Activated gamma-delta T cell (primary cell): ENCODE data around the gene ANKS1A.

ENCODE experiments used
- DNase-seq: peaks from one replicate; lab custom pipeline; 2025; lab: John Stamatoyannopoulos, UW

ANKS1A gene

GRCh38 chr6:35054106-35054742, 165.2 kb downstream of the ANKS1A start:
- DNase-seq: no peak

DNA sequence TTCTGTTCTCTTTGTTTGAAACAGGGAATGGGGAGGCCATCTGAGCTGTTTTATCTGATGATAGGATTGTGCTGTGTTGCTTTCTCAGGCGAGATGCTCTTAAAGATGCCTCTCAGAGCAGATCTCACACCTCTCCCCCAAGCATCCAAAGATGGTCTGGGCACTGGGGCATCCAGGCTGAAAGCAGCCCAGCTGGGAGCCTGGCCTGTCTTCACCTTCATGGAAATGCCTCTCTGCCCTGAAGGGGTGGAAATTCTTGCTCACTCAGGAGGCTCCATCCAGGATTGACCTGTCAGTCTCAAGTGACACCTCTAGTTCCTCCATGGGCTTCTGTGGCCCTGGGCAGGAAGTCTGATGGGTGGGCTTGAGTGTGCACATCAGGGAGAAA, 165.7 kb downstream of the ANKS1A start:
- no peak for DNase-seq

DNA sequence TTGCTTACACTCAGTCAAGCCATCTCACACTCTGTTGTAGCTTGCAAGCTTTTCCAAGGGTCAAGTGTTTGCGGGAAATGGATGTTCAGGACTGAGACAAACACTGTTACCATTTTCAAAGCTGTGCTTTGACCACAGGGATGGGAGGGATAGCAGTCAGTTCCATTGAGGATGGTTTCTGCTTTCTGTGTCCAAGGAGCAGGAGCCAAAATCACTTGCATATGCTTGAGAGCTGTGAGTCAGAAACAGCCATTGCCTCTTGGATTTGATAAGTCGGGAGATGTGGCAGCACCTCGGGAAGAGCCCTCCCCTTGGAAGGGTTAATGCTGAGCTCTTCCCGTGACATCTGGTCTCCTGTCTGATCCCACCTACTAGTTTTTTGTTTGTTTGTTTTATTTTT, 166.8 kb downstream of the ANKS1A start:
- DNase-seq: no peak

- no peak for DNase-seq
These were observed 167.9 kb downstream of the ANKS1A start for GRCh38 chr6:35056952-35057351.

DNA sequence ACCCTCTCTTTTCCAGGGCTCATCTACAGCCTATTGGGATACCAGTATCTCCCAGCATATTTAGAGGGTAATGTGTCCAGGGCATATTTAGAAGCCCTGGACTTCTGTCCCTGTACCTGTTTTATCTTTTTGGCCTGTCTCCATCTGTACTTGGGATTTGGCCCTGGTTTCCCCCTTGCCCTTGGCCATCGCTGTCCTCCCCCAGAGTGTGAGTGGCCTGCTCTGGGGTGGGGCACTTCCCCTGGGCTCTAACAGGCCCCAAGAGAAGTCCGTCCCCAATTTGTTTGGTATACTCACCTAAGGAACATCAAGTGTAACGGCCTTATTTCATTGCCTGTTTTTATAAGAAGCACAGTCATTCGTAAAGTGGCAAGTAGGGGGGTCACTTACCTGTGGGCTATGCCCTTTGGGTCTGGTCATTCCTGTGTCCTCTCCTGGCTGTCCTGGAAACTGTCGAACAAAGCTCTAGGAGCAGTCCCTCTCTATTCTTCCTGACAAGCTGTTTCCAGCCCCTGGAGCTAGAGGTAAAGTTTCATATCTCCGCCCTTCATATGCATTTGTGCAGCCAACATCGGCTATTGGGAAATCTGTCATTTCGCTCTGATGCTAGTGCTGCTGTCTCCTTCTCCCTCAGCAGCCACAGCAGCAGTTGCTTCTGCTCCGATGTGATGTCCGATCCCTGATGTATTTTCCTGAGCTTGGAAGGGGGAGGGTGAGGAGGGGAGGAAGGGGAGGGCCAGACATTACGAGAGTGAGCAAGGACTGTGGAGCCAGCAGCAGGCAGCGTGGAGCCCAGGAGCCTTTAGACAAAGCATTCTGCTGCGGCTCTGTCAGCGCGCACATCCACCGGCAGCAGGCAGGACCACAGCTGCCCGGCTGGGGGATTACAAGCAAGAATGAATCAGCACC, 168.6 kb downstream of the ANKS1A start:
- DNase-seq: no peak

DNA sequence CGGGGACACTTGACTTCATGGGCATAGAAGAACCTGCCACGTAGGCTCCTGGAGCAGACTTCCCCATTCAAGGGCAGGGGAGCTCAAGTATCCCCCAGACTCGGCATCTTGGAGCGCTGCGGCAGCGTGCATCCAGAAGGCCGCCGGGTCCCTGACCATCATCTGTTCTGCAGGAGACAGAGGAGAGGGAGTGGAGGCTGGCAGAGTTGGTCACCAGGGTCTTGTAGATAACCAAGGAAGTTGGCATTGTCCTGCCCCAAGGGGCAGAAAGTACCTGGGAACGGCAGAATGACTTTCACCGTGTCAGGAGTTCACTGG, 169.3 kb downstream of the ANKS1A start:
- no peak for DNase-seq

DNA sequence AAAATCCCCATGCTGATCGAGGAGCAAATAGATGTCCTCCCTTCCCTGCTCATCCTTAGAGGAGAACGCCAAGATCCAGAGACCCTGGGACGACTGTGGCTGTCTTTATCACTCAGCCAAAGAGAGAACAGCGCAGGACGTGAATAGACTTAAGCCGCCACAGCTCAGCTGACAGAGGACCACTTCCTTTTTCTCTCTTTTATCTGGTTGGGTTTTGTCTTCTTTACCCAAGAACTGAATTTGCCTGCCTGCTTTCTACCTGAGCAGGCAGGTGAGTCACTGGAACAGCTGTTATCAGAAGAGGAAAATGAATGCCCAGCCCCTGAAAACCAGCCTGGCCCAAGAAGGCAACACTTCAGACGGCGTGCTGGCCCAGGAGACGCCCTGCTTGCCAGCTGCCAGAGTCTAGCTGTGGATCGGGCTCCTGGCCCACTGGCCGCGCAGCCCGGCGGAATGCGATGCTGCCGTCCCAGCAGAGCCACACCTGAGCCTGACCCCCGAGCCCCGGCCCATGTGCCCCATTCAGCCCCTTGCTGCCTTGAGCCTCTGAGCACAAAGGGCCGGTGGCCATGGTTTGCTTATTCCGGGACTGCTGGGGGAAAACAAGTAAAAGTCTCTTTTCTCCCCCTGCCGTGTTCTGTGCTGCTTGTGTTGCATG, 169.9 kb downstream of the ANKS1A start:
- DNase-seq: no peak

DNA sequence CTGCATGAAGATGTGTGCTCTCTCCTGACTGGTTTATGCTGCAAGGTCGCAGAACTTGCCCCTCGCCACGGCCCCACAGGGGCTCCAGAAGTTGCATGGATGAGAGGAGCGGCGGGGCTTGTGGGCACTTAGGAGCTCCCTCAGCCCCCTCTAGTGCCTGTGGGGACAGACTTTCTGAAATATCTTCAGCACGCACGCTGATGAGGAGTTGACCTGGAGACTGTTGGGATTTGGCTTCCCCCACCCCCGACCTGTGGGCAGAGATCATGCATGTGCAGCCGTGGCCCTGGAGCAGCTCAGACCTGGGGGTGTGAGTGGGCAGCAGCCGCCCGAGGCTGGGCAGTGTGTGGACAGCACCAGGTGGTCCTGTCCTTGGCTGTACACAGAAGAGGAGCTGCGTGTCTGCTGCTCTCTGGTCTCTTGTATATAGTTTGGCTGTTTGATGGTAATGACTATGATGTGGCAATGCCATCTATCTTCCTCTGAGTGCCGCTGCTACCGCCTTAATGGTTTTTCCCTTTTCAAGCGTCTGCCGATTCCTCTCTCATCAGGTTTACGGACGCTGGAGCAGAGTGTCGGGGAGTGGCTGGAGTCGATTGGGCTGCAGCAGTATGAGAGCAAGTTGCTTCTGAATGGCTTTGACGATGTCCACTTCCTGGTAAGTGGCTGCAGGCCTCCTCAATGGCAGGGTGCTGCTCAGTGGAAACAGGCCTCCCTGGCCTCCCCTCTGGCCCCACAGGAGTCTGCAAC, 170.7 kb downstream of the ANKS1A start:
- DNase-seq: no peak

DNA sequence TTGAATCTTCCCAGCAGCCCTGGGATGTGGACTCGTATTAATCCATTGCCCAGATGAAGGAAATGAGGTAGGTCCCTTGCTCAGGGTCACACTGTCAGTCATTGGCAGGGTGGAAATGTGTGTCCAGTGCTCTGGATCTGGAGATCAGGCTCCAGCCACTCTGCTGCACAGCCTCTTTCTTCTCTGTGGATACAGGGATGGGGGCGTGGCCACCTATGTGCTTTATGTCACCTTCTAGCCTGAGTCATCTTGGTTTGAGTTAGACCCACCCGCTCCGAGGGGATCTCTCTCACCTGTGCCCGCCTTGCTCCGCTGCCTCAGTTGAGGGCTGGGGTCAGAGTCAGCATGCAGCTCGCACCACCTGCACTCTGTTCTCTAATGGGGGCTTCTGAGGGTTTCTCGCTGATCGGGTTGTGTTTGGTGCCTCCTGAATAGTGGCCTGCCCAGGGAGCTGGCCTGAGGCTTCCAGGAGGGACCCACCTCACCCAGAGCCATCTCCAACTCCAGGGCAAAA, 172.1 kb downstream of the ANKS1A start:
- DNase-seq: no peak

DNA sequence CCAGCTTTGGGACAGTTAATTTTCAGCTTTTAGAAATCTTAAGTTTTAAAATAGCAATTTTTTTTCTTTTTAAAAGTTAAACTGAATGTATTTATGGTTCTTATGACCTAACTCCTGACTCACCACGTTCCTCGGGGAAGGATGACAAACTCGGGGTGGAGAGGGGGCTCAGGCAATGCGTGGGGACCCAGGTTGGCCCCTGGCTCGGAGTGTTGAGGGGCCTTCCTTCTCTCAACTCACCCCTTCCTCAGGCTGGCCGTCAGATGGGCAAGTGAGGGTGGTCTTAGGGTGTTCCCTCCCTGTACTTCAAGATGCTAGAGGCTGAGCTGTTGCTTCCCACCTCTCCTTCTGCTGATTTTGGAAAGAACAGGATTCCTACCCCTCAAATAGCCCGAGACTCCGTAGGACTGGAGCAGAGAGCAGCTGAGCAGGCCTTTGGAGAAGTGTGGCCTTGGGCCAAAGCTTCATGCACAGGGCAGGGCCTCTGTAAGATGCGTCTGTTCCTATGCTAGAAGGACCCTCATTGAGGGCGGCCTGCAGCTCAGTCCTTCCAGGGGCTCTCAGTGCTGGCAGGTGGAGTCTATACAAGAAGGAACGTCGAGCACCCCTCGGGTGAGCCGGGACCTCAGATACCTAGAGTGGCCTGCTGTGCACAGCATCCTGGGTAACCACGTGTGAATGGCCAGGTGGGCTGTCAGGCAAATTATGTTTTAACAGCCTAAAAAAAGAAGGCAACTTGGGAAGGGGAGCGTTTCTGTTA, 172.8 kb downstream of the ANKS1A start:
- no peak for DNase-seq

- DNase-seq: no peak
These were observed 173.9 kb downstream of the ANKS1A start for GRCh38 chr6:35062676-35063574.

DNA sequence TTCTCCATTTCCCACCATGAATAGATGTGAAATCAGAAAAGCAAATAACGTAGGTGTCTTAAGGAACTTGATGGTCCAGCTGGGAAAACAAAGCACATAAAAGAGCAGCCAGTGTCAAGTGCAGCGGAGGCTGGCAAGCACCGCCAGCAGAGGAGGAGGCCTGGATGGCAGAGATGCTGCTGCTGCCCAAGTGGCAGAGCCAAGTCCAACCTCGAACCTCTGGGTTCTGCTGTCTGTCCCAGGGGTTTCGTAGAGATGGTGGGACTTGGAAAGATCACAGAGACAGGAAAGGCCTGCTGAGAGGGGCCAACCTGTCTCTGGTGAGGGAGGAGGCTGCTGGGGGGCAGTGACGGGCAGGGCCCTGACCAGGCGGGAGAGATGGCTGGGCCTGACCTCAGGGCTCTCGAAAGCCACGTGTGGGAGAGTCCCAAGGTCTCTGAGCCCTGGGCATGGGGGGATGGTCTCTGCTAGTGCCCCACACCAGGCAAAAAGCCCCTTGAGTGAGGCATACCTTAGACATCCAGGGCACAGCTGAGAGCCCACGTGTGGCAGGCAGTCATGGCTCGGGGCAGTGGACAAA, 174.7 kb downstream of the ANKS1A start:
- no peak for DNase-seq

GRCh38 chr6:35064290-35064689, 175.2 kb downstream of the ANKS1A start:
- DNase-seq: no peak

- no peak for DNase-seq
These were observed 175.8 kb downstream of the ANKS1A start for GRCh38 chr6:35064757-35065440.

GRCh38 chr6:35065441-35065800, 176.4 kb downstream of the ANKS1A start:
- DNase-seq: no peak

DNA sequence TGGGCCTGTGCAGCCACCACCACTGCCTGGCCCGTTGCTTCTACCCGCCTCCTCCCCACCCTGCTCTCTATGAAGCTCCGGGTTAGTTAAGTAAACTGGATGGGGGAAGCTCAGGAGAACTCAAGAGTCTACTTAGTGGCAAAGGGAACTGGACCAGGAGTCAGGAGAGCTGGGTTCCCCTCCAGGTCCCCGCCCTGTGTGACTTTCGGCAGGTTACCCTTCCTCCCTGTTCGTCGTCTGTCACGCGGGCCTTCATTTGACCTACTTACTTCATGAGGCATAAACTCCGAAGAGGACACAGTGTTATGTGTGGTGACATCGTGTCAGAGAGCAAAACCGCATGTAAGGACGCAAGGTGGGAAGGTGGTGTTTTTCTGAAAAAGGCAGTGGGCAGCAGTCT, 176.8 kb downstream of the ANKS1A start:
- no peak for DNase-seq

DNA sequence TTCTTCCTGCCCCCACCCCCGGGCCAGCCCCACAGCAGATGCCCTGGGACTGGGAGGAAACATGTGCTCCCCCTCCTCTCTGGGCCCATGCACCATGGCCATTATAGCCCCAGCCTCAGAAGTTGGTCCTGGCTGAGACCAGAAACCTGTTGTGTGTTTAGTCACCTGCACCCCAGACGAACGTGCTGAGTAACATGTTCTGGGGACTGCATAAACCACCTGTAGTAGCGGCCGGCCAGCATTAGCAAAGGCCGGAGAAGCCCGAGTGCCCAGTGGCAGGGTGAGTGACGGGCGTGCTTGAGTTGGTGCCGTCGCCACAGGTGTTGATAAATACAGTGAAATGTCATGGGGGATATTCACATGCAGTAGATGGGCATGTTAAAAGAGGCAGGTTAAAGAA, 178.2 kb downstream of the ANKS1A start:
- DNase-seq: no peak

GRCh38 chr6:35068206-35068605, 179.2 kb downstream of the ANKS1A start:
- no peak for DNase-seq

DNA sequence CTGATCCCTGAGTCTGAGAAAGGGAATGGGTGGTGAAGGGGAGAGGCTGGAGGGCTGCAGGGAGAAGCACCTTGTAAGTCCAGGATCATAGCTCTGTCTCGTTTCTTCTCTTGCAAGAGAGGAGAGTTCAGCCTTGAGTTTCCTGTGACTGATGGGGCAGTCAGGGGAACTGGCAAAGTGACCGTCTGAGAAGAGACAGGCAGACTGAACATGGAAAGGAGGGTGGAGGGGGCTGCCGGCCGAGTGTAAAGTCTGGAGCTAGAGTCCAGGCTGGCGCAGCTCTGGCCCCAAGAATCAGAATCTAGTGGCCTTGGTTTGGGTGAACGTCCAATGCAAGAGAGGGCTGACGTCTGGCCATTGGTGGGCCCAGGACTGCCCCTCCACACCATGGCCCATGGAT, 179.6 kb downstream of the ANKS1A start:
- DNase-seq: no peak
